HG02973 (cell line): ENCODE measurements around the gene METTL26.

ENCODE experiments used
- ATAC-seq: cut with Tn5 transposase; IDR thresholded peaks from one replicate; pipeline ENCODE4 v1.9.1; 2021; ENCODE audit warnings: moderate library complexity; ENCODE audit not compliant: unreplicated experiment

The METTL26 gene

GRCh38 chr16:674968-675883 is 39.1 kb upstream of the METTL26 start, which contains the start of gene RHBDL1:
Gene RHBDL1, plus strand, starts transcription at chr16:675671. Its CDS starts 120 bp downstream, at chr16:675791.
- no peak for ATAC-seq

GRCh38 chr16:674214-674881 is 38.2 kb upstream of the METTL26 start:
- ATAC-seq = no peak

DNA sequence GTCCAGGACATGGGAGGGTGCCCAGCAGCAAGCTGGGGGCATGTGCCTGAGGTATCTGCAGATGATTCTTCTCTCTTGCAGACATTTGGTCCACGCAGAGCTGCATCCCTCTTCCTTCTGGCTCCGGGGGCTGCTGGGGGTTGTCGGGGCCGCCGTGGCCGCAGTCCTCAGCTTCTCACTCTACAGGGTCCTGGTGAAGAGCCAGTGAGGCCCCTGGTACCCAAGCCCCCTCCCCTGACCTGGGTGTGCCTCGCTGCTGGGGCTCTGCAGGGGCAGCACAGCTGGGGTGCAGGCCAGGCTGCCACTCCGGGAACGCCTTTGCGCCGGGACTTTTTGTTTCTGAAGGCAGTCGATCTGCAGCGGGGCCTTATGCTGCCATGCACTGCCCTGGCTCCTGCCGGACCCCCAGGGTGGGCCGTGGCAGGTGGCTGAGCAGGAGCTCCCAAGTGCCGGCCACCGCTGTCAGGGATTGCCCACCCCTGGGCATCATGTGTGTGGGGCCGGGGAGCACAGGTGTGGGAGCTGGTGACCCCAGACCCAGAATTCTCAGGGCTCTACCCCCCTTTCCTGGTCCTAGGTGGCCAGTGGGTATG is 37.4 kb upstream of the METTL26 start:
- no peak for ATAC-seq

- ATAC-seq = no peak
Observed at GRCh38 chr16:672851-673250, 36.7 kb upstream of the METTL26 start.

DNA sequence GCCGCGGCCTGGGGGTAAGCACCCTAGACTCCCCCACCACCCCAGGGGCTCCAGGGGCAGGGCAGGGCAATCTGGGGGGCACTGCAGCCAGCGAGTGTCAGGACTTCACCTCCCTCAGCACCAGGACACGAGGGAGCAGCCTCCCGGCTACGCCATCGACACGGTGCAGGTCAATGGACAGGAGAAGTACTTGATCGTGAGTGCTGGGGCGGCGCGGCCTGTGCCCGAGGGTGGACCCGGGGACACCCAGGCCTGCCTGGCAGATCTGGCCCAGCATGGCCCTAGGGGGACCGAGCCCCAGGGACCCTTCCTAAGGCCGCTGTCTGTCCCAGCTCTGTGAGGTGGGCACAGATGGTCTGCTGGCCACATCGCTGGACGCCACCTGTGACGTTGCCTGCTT is 36.3 kb upstream of the METTL26 start:
- ATAC-seq = no peak

- ATAC-seq = no peak
Observed at GRCh38 chr16:671353-672131, 35.4 kb upstream of the METTL26 start.

- ATAC-seq = no peak
Observed at GRCh38 chr16:670485-671352, 34.6 kb upstream of the METTL26 start.

DNA sequence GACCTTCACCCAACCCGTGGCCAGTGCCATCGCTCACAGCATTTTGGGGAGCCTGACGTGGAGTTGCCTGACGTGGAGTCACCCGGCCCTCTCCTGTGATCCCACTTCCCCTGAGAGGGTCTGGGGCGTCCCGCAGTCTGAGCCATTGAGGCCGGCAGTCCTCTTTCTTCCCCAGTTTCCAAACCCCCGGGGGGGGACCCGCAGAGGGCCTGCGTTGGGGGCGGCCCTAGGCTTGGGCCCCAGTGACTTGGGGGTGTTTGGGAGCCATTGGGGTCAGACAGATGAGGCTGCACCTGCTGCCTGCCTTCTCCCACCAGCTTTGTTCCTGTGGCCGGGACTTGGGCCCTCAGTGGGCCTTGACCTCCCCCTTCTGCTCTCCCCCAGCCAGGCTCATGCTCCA is 33.6 kb upstream of the METTL26 start:
- no peak for ATAC-seq

DNA sequence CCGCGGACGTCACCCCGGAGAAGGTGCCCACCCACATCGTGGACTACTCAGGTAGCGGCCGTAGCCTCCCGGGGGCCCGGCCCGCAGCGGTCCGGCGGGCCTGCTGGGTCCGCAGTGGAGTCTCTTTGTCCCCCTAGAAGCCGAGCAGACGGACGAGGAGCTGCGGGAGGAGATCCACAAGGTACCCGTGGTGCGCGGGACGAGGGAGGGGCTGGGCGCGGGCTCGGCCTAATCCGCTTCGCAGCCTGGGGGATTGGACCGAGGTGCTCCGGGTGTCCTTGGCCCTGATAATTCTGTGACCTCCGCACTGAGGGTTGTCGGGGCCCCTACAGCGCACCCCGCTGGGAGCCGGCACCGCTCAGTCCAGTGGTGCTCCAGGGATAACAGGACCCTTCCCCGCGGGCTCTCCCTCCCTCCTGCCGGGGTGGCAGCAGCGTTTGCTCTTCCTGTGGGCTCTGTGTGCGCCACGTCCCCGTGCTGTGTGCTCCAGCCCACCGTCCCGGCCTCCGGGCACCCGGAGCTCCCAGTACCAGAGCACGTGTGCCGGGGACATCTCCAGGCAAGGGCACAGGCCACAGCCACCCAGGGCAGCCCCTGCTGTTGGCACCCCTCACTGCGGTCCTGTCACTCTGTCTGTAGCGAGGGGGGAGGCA is 32.5 kb upstream of the METTL26 start:
- no peak for ATAC-seq

DNA sequence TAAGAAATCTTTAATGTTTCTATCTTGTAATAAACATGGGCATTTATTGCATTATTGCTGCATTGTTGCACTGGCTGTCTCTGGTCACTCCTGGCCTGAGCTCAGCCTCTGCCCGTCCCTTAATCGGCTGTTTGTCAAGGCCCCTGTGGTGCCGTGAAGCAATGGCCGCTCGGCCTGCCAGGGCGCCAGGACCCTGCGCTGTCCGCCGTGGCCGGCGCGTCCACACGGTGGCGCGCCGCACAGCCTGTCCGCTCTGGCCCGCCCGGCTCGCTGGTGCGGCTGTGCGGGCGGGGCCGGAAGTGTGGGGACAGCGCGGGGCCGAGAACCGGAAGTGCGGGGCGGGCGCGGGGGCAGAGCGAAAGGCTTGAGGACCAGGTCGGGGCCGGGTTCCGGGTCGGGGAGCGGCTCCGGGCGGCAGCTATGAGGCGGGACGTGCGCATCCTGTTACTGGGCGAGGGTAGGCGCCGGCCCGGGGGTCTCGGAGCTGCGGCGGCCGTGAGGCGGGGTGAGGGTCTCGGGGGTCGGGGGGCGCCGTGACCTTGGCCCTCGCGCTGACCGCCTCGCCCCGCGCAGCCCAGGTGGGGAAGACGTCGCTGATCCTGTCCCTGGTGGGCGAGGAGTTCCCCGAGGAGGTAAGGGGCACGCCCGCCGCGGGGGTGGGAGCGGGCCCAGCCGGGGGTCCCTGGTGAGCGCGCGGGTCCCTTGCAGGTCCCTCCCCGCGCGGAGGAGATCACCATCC is 31.8 kb upstream of the METTL26 start, which contains the start of gene RHOT2:
TSS of gene RHOT2 (plus strand) at position 353 of the 739 bp plus-strand sequence. CDS start at position 421, 68 bp downstream.
- peak; percentile 73 for ATAC-seq

GRCh38 chr16:667113-667779 is 31.1 kb upstream of the METTL26 start:
- ATAC-seq = no peak

GRCh38 chr16:666572-666971 is 30.5 kb upstream of the METTL26 start:
- ATAC-seq = no peak

DNA sequence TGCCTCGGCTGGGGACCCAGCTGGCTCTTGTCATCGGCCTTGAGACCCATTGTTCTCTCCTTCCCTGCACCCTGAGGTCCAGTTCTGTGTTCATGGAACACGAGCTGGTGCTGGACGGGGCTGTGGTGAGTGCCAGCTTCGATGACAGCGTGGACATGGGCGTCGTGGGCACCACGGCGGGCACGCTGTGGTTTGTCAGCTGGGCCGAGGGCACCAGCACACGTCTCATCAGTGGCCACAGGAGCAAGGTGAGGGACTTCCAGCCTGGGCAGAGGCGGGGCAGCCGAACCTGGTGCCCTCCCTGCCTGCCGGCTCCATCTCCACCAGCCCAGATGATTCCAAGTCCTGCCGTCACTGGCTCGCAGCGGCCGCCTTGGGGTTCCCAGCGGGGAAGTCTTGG is 26.5 kb upstream of the METTL26 start:
- no peak for ATAC-seq

- ATAC-seq = no peak
Observed at GRCh38 chr16:662095-662494, 26.0 kb upstream of the METTL26 start.

DNA sequence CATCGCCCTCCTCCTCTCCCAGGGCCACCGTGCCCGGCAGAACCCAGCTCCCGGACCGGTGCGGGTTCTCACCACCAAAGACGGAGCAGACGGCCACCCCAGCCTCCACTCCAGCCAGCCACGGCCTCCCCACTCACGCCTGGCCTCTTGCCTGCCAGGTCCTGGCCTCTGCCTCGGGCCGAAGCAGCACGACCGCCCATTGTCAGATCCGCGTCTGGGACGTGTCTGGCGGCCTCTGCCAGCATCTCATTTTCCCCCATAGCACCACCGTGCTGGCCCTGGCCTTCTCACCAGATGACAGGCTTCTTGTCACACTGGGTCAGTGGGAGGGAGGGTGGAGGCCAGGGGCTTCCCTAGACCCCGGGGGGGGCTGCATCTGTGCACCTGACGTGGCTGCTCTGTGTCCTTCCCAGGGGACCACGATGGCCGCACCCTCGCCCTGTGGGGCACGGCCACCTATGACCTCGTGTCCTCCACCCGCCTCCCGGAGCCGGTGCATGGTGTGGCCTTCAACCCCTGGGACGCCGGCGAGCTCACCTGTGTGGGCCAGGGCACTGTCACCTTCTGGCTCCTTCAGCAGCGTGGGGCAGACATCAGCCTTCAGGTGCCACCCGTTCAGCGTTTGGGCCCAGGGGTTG is 25.2 kb upstream of the METTL26 start:
- no peak for ATAC-seq

- ATAC-seq = no peak
Observed at GRCh38 chr16:660459-661183, 24.5 kb upstream of the METTL26 start.

DNA sequence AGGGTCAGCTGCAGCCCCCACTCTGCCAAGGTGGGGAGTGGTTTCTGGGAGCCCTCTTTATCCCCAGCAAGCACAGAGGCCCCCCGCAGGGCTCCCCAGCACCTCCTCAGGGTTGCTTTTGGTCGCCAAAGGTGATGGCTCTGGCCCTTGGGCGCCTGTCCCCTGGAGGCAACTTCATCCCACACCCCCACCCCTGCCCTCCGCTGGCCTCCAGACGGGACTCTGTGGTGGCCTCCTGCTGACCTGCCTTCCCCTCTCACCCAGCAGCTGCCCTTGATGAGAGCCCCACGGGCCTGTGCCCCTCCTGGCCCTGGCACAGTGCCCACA is 24.0 kb upstream of the METTL26 start:
- no peak for ATAC-seq
